Fibroblast of the aortic adventitia (primary cell): Measurements from ENCODE around the gene GOLPH3. TPM values are rescaled to one million over a fixed set of nuclear protein-coding genes. Genes with fewer than 3 reads are reported as not detected.

Source experiments
- DNase-seq: peaks from one replicate; pipeline ENCODE4 v3.0.0-alpha.2; 2010; ENCODE audit warnings: low read depth
- H3K4me3 ChIP-seq: 2 replicates; pipeline ENCODE4 v1.5.1; 2011; ENCODE audit warnings: low read depth, mild to moderate bottlenecking, control low read depth, low read length, moderate library complexity
- CTCF ChIP-seq: IDR thresholded peaks from 2 replicates; pipeline ENCODE4 v1.5.1; 2011; ENCODE audit warnings: mild to moderate bottlenecking, low read length, control low read depth, inconsistent platforms; ENCODE audit not compliant: insufficient read depth
- total RNA-seq: library from RNA; depleted of rRNA; stranded (reverse); fragments of >200 nt; gene quantifications from 2 replicates; pipeline ENCODE4 v1.2.3, GENCODE V29; 2012; ENCODE audit warnings: low replicate concordance

The GOLPH3 gene
- total RNA-seq, 1 donor: 104 TPM

DNA sequence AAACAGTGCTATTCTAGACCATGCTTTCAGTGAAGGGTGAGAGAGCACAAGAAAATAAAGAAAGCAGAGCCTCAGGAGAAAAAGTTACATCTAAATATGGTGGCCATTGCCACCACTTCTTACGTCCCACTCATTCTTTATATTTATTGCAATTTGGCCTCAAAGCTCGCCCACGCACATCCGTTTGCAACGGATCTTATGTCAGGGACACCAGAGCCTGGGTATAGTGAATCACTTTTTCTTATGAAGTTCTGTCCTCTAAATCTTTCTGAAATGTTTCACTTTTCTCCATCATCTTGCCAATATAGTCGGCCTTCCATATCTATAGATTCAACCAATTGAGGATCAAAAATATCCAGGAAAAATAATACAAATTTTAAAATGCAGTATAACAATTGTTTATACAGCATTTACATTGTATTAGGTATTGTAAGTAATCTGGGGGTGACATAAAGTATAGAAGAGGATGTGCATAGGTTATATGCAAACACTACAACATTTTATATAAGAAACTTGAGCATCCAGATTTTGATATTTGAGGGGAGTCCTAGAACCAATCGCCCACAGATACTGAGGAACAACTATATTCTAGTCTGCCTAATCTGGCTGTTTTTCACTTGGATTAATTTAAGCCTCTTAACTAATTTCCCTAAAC, 35.2 kb downstream of the GOLPH3 start:
- H3K4me3 ChIP-seq: no peak overlapping the region
- no peak for TF ChIP-seq CTCF
- DNase-seq: no peak

DNA sequence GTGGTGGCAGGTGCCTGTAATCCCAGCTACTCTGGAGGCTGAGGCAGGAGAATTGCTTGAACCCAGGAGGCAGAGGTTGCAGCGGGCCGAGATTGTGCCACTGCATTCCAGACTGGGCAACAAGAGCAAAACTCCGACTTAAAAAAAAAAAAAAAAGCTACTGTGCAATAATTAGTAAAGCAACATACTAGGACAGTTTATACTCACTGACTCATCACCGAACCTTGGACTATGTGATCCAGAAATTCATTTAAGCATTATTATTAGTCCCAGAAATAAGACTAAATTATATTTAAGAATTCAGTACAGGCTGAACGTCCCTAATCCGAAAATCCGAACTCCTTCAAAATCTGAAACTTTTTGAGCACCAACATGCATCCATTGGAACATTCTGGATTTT, 37.8 kb downstream of the GOLPH3 start:
- no peak for DNase-seq
- H3K4me3 ChIP-seq: no peak overlapping the region
- TF ChIP-seq CTCF: no peak

DNA sequence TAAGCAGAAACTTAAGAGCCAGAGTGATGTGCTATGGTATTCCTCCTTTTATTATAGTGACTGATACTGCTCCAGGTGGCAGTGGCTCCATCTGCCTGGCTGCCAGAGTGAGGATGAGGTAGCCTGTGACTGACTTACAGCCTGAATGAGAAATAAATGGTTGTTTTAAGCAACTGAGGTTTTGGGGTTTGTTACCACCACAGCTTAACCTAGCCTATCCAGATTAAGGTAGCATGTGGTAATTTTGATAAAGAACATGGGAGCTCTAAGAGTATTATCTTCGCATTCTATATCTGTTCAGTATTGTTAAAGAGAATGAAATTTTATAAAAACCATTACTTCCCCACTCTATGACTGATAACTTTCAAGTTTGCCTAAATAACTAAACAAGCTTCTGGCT, 39.0 kb downstream of the GOLPH3 start:
- DNase-seq: no peak
- H3K4me3 ChIP-seq: no peak overlapping the region
- no peak for TF ChIP-seq CTCF

- no peak for DNase-seq
- TF ChIP-seq CTCF: no peak
- H3K4me3 ChIP-seq: no peak overlapping the region
Measured at GRCh38 chr5:32132757-32133156, 41.4 kb downstream of the GOLPH3 start.

DNA sequence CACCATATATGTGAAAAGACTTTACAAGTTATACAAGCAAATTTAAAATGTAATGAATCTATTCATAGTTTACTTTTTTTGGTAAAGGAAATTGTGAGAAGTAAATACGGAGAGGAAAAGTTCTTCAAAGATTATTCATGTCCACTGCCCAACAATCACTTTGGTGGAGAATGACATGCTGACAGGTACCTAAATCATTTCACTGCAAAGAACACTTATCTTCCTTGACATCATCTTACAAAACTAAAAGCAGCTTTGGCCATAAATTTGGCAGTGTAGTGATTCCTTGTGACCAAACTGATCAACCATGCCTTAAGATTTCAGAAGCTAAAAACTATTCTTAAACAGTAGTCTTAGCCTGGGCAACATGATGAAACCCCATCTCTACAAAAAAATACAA, 42.5 kb downstream of the GOLPH3 start:
- TF ChIP-seq CTCF: no peak
- no peak for DNase-seq
- no peak overlapping the region for H3K4me3 ChIP-seq

GRCh38 chr5:32130865-32131264, 43.3 kb downstream of the GOLPH3 start:
- no peak for DNase-seq
- no peak for TF ChIP-seq CTCF
- no peak overlapping the region for H3K4me3 ChIP-seq

DNA sequence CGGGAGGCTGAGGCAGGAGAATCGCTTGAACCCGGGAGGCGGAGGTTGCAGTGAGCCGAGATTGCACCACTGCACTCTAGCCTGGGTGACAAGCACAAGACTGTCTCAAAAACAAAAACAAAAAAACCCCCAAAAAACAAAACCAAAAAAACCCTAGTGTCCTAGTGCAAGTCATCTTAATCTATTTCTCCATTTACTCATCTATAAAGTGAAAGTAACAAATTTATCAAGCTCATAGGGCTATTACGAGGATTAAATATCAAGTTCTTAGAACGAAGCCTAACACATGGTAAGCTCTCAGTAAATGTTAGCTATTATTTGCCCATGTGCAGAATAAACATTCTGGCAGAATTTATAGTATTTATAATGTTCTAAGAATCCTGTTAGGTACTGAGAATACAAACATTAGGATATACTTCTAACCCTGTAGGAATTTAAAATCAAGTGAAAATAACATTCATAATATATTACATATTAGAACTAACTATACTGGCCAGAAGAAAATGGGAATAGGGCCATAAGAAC, 45.0 kb downstream of the GOLPH3 start:
- no peak overlapping the region for H3K4me3 ChIP-seq
- no peak for TF ChIP-seq CTCF
- DNase-seq: peak; percentile 21
